ENCODE data around the gene EWSR1.
"Not testable (repeated sequence)": the region's sequence is repeated elsewhere in the genome, so short reads cannot be mapped to it uniquely, and the experiment has no call there.

The EWSR1 gene, protein sequence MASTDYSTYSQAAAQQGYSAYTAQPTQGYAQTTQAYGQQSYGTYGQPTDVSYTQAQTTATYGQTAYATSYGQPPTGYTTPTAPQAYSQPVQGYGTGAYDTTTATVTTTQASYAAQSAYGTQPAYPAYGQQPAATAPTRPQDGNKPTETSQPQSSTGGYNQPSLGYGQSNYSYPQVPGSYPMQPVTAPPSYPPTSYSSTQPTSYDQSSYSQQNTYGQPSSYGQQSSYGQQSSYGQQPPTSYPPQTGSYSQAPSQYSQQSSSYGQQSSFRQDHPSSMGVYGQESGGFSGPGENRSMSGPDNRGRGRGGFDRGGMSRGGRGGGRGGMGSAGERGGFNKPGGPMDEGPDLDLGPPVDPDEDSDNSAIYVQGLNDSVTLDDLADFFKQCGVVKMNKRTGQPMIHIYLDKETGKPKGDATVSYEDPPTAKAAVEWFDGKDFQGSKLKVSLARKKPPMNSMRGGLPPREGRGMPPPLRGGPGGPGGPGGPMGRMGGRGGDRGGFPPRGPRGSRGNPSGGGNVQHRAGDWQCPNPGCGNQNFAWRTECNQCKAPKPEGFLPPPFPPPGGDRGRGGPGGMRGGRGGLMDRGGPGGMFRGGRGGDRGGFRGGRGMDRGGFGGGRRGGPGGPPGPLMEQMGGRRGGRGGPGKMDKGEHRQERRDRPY

DNA sequence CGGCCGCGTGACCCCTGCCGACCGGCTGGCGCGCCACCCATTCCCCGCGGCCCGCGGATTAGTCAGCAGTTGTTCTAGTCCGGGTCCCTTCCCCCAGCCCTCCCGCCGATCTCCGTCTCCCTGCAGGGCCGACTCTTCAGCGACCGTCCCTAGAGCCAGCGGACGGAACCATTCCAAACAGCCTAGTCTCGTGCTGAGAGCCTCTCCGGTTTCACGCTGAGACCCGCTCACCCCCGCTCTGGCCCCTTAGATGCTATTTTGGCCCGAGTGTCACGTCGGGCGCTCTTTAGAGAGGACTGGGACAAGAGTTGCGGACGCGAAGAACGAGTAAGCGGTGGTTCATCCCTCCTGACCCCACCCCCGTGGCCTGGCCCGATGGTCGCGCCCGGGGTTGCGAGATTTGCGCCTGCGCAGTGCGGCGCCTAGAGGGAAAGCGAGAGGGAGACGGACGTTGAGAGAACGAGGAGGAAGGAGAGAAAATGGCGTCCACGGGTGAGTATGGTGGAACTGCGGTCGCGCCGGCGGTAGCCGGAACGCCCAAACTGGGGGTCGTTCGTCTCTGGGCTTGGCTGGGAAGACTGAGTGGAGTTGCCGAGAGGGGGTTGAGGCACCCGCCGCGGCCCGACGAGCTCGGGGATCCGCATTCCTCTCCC, at the start of gene EWSR1, which contains the start of gene RHBDD3:
EWSR1 (plus strand) TSS at position 411 of the 653 bp plus-strand sequence; CDS start at position 480, 69 bp downstream.
RHBDD3 (minus strand) TSS at position 124 of the 653 bp plus-strand sequence. CDS start 2,355 bp downstream, outside the sequence.
- FAIRE-seq: no peak

DNA sequence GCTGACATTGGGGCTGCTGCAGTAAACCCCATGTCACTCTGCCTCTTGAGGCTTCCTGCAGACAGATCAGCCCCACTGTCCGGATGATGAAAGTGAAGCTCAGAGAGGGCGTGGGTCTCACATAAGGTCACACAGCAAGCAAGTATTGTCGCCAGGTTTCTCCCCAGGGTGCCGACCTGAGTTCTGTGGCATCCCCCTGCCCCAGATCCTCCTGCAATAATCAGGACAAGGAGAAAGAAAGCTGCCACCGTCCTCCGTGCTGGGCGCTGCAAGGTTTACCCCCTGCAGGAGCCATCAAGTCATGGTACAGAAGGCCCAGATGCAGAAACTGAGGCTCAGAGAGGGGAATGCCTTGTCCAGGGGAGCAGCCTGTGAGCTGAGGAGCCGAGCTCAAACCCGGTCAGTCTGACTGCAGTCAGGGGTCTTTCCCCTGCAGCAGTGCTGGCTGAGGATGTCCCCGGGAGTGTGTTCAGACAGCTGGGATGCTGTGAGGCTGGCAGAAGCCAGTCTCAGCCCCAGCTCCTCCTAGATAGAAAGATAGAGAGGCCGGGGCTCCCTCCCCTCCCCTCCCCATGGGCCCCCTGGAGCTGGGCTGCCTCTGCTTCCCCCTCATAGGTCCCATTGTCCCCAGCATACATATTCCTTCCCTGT, 49.2 kb upstream of the EWSR1 start:
- no peak for FAIRE-seq

DNA sequence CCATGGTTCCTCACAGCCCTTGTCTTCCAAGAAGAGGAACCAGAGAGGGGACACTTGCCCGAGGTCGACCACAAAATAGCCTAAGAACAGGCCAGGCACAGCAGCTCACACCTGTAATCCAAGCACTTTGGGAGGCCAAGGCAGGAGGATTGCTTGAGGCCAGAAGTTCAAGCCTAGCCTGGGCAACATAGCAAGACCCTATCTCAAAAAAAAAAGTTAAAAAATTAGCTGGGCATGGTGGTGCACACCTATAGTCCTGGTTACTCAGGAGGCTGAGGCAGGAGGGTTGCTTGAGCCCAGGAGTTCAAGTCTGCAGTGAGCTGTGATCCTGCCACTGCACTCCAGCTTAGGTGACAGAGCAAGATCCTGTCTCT, 48.7 kb upstream of the EWSR1 start:
- FAIRE-seq: not testable (repeated sequence)

DNA sequence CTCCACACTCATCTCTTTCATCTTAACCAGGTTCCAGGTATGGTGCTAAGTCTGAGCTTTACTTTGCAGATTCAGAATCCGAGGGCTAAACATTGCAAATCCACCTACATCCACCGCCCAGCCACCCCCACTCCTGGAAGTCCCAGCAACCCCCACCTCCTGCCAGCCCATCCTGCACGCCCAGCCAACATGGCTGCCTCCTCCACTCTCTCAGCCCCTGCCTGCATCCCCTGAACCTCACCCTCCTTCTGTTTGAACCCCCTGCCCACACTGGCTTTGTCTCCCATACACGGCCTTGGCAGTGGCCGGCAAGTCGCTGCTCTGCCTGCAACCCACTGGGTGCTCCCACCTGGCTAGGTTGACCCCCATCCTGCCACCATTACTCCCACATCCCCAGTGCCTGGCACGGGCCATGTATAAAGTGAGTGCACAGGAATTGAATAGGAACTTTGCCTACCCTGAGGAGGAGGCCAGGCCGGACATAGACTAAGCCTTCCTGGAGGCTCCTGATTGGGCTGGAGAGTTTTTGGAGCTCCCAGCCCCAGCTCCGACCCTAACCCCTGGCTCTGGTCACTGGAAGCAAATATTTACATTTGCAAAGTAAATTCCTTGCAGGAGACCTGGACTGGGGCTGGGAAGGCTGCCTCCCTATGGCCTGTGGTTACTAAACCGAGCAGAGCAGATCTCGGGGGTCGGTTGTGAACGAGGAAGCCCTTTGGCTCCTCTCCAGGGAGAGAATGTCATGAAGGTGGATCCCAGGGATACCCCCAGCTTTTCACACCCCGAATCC, 48.0 kb upstream of the EWSR1 start:
- FAIRE-seq: no peak

DNA sequence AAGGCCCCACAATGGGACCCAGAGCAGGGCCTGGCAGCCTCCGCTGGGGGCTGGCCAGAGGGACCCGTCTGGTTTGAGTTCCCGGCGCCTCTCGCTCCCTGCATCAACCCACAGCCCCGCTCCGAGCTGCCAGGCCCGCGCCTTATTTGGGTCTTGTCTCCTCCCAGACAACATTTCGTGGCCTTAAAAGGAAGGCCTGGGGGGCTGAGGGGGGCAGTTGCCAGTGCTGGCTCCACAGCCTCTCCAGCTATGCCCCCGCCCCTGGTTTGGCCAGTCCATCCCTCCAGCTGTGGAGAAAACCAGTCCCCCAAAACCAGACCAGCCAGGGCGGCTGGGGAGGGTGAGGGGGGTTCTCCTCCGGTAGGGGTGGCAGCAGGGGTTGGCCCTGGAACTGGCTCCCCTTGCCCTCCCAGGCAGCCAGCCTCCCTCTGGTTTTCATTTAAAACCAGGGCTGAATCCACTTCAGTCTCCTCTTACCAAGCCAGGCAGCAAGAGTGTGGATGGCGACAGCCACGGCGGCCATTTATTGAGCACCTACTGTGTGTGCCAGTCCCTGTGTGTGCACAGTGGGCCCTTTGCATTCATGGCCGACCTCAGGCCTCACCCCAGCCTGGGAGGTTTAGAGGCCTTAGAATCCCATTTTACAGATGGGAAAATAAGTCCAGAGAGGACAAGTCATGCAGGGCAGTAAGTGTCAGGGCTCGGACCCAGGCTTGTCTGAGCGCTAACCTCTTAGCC, 43.8 kb upstream of the EWSR1 start:
- FAIRE-seq: no peak

DNA sequence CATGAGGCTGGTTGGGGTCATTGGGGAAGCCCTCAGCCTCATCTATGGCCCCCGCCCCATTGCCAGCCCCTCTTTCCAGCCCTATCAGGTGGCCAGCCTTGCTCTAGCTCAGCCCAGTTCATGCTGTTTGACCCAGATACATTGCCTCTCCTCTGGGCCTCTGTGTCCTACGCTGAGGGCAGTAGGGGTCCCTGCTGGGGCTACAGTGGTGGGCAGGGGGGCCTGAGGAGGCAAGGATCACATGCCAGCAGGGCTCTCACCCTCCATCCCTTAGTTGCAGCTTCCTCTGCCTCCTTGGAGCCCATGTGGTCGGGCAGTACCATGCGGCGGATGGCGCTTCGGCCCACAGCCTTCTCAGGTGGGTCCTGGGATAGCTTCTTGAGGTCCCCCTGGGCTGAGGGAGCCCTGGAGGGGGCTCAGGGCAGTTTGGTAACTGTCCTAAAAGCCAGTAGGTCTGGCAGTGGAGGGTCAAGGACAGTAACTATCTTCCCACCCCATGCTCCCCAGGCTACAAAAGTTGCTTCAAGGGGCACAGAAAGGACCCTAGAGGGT, 43.1 kb upstream of the EWSR1 start:
- FAIRE-seq: no peak

DNA sequence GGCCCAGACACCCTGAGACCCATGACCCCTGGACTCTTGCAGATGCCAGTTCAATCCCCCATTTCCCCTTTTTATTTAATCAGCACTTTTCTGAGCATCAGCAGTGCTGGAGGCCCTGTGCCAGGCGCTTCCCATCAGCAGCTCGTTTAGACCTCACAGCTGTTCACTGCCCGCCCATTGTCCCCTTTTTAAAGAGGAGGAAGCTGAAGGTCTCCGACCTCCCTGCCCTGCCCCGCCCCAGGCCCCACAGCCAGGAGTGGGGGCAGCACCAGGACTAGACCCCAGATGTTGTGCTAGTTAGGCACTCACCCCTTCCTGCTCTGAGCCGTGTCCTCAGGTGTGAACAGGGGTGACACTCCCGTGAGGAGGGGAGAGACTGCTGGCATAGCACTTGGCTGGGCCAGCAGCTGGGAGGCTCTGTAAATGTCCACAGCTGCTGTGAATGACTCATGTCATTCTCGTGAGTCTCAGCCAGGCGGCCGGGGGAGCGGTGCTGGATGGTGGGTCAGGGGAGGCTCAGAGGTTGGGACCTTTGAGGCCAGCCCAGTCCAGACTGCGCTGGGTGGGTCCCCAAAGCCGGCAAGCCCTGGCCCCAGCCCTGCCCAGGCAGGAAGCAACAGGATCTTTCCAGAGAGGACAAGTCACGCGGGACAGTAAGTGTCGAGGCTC, 42.5 kb upstream of the EWSR1 start:
- FAIRE-seq: no peak

DNA sequence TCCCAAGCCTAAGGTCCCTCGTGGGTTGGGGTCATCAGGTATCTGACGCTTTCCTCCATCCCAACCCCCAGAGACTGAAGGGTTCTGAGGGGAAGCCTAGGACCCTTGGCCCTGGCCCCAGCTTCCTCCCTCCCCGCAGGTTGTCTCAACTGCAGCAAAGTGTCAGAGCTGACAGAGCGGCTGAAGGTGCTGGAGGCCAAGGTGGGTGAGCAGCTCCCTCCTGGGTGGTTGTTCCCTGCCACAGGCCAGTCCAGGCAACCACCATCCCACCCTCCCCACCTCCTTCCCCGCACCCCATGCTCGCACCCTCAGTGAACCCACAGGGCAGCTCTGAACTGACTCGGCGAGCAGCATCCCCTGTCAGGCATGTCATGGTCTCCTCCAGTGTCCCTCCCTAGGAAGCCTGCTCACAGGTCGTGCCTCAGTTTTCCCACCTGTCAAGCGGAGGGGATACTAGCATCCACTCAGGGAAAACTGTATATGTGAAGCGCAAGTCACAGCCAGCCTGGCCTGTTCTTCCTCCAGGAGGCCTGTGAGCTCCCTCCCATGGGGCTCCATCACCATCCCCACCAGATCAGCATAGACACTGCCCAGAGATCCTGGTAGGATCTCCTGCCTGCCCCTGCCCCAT, 41.6 kb upstream of the EWSR1 start:
- no peak for FAIRE-seq

DNA sequence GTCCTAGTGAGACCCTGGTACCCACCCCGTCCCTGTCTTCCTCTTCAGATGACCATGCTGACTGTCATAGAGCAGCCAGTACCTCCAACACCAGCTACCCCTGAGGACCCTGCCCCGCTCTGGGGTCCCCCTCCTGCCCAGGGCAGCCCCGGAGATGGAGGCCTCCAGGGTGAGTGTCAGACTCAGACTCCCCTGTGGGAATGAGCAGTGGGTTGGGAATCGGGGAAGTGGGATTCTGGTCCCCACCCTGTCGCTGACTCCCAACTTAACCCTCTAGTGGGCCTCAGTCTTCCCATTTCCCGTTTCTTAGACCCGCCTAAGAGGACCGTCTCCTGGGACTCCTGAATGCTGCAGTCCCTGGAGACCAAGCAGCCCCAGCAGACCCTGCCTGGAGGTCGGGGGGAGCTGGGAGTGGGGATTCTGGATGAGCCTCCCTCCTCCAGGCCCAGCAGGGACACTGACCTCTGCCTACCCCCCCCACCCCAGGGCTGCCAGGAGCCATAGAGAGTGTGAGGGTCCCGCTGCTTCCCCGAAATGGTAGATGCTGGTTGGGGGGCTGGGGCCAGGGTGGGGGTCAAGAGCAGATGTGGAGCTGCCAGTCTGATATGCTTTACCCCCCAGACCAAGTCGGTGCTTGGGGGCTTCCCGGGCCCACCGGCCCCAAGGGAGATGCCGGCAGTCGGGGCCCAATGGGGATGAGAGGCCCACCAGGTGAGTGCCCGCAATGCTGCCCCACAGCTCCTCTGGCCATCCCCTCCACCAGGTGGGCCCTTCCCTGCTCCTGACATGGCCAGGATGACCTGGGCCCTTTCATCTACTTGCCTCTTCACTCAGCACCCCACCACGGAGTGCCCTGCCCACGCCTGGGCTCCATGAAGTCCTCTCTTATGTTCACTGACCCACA, 36.8 kb upstream of the EWSR1 start:
- no peak for FAIRE-seq

DNA sequence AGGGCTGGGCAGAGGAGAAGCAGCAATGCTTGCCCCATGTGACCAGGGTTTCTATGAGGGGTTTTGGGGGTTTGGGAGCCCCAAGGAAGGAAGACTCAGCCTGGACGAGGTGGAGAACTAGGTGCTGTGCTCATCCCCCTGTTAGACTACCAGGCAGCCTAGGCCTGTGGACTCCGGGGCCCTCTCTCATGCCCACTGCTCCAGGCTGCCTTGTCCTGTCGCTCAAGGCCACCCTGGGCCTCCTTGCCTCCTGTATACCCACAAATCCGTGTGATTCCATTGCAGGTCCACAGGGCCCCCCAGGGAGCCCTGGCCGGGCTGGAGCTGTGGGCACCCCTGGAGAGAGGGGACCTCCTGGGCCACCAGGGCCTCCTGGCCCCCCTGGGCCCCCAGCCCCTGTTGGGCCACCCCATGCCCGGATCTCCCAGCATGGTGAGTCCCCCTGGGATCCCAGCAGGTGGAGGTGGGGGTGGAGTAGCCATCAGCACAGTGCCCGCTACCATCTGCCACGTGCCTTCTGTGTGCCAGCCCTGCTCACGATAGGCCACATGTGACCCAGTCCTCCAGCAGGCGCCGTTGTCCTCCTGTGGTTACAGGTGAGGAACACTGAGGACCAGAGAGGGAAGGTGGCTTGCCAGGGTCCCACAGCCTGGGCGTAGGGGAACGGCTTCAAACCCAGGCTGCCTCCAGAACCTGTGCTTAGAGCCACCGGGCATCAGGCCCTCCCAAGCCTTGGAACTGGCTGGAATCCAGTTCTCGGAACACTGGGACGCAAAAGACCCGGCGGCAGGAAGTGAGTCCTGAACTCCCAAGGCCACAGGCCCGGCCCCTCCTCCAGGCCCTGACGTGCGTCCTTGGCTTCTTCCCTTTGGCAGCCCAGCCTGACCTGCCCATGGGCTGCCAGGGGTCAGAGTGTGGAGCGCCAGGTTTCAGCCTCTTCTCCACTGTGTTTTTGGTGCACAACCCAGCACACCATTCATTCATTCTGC, 35.8 kb upstream of the EWSR1 start:
- FAIRE-seq: no peak

DNA sequence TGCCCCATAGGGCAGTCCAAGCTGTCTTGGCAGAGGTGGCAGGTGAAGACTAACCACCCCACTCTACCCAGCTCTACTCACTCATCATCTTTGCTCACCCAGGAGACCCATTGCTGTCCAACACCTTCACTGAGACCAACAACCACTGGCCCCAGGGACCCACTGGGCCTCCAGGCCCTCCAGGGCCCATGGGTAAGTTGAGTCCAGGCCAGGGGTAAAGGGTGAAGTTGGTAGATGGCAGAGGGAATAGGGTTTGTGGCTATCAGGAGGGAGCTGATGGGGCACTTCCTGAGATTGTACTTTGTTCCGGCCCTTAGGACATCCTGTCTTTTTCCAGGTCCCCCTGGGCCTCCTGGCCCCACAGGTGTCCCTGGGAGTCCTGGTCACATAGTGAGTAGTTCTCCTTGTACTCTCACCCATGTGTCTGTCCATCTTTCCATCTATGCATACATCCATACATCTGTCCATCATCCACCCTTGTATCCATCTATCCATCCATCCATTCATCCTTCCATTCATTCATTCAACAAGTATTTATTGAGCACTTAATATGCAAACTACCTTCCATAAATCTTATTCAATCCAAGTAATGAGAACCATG, 34.7 kb upstream of the EWSR1 start:
- no peak for FAIRE-seq

DNA sequence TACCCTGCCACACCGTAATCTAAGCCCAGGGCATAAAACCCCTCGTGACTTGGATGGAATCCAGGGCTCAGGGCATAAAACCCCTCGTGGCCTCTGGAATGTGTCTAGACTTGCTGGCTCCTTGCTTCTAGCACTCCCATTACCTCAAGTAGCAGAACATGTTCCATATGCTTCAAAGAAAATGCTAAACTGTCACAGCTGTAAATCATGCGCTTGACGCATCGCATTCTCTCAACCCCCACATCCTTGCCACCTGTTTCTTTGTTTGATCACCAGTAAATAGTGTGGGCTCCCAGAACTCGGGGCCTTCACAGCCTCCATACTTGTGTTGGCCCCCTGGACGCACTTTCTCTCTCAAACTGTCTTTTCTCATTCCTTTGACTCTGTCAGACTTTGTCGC, 27.6 kb upstream of the EWSR1 start:
- FAIRE-seq: not testable (repeated sequence)

DNA sequence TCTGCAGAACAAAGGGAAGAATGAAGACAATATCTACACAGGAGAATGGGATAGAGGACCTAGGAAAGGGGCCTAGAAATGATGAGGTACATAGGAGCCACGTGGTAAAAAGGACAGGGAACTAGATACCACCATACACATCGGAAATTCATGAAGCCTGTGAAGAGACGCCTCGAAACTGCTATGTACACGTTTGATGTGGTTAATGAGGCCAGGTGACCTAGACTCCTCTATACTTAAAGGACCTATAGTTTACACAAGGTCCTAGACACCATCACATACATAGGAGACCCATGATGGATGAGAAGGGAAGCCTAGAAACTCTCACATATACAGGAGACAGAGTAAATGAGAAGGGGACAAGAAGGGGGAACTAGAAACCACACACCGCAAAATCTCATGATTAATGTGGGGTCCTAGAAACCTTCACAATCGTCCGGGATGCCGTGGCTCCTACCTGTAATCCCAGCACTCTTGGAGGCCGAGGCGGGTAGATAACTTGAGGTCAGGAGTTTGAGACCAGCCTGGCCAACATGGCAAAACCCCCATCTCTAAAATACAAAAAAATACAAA, 24.1 kb upstream of the EWSR1 start:
- no peak for FAIRE-seq

DNA sequence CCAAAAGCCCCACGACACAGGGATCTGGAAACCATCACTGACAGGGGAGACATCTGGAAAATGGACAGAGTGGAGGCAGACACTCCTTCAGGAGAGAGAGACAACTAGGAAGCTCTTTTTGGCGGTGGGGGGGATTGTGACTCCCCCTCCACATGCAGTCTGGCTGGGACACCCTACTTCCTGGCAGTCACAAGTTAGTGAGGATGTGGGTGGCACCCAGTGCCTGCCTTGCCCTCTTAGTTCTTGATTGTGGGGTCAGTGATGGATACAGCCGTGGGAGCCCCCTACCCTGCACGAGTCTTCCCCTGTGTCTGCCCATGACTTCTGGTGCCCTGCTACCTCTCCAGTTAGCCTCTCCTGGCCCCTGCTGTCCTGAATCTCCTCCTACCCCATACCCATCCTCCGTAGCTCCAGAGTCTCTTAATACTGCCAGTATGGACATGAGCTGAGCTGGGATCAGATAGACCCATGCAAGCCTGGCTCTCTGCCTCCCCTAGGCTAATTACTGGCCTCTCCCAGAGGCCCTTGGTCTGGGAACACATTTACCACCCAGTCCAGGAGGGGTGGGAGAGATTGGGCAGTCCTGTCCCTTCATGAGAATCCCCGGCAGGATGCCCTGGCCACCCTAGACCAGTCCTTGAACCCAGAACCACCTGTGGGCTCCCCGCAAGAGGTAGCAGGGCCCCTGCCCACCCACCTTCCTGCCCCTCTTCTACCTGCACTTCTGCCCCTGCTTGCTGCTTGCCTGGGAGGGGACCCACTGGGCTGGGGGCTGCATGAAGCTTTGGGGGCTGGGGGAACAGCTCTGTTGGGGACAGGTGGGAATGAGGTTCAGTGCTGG, 23.1 kb upstream of the EWSR1 start:
- no peak for FAIRE-seq

DNA sequence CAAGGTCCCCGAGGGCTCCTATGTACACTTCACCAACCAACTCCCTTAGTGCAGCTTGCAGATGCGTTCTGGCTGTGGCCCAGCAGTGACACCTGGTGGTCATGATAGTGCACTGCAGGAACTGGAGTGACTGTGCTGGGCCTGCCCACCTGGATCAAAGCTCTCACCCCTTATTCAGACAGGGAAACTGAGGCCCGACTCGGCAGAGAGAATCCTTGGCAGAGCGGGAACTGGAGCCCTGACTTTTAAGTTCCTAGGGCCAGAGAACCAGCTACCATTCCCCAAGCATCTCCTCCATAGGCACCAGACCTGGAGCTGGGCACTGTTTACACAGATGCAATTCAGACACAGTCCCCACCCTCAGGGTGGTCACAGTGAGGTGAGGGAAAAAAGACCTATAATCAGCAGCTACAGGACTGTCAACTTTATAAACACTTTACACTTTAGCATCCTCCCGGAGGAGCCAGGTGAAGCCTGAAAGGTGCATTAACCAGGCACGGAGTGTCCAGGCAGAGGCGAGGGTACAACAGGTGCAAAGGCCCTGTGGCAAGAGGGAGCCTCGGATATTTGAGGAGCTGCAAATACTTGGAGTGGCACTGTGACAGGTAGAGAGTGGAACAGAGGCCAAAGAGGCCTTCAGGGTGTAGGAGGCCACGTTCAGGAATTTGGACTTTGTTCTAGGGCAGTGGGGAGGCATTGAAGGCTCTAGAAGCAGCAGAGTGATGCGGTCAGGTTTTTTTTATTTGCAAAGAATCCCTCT, 22.3 kb upstream of the EWSR1 start:
- no peak for FAIRE-seq
